Skeletal muscle tissue (tissue), 4 donors: ENCODE results near the gene KRTAP29-1. TPM values are rescaled to one million over a fixed set of nuclear protein-coding genes. Genes with fewer than 3 reads are reported as not detected.

Experiments
- H3K27ac ChIP-seq: one replicate; pipeline ENCODE4 v1.7.0; 2013; ENCODE audit warnings: mild to moderate bottlenecking, low read depth, low read length, inconsistent platforms
- H3K27me3 ChIP-seq, 3 donors: one replicate each; pipeline ENCODE4 v1.7.0; 2013; ENCODE audit warnings: low read length in 3 of 3; ENCODE audit not compliant: control insufficient read depth in 3 of 3, insufficient read depth in 3 of 3
- H3K36me3 ChIP-seq, 3 donors: one replicate each; pipeline ENCODE4 v1.7.0; 2013; ENCODE audit warnings: low read length in 3 of 3; ENCODE audit not compliant: control insufficient read depth in 3 of 3, insufficient read depth in 3 of 3
- H3K4me1 ChIP-seq, 3 donors: one replicate each; pipeline ENCODE4 v1.7.0; 2013; ENCODE audit warnings: low read length in 3 of 3, mild to moderate bottlenecking in 3 of 3; ENCODE audit not compliant: control insufficient read depth in 3 of 3, insufficient read depth in 3 of 3
- H3K4me3 ChIP-seq, 3 donors: one replicate each; pipeline ENCODE4 v1.7.0; 2013; ENCODE audit warnings: low read length in 3 of 3
- H3K9ac ChIP-seq, 3 donors: one replicate each; pipeline ENCODE4 v1.7.0; 2013; ENCODE audit warnings: low read length in 3 of 3, mild to moderate bottlenecking in 3 of 3, moderate library complexity in 2 of 3, low read depth in 1 of 3
- H3K9me3 ChIP-seq, 3 donors: one replicate each; pipeline ENCODE4 v1.7.0; 2013; ENCODE audit warnings: low read length in 3 of 3; ENCODE audit not compliant: control insufficient read depth in 3 of 3
- total RNA-seq: library from RNA; depleted of rRNA; stranded (reverse); fragments of >200 nt; gene quantifications from one replicate; pipeline ENCODE4 v1.2.3, GENCODE V29; 2014
- donor health status: Osteomylitis.

Gene KRTAP29-1
- total RNA-seq, 1 donor from 2014 or later, result not detected

GRCh38 chr17:41322094-41322902, 19.6 kb upstream of the KRTAP29-1 start:
- H3K4me1 ChIP-seq, result no peaks in the 10 kb centered on the region
- H3K36me3 ChIP-seq, result no peaks in the 10 kb centered on the region
- no peak overlapping the region for H3K4me3 ChIP-seq
- H3K27ac ChIP-seq, result no peak overlapping the region
- H3K27me3 ChIP-seq, result peaks cover 0 to under 1% (median 0%) of the 10 kb centered on the region in 3 donors
- H3K9ac ChIP-seq, result no peak overlapping the region
- peaks cover 0 to 3% (median 0%) of the 10 kb centered on the region in 3 donors for H3K9me3 ChIP-seq

DNA sequence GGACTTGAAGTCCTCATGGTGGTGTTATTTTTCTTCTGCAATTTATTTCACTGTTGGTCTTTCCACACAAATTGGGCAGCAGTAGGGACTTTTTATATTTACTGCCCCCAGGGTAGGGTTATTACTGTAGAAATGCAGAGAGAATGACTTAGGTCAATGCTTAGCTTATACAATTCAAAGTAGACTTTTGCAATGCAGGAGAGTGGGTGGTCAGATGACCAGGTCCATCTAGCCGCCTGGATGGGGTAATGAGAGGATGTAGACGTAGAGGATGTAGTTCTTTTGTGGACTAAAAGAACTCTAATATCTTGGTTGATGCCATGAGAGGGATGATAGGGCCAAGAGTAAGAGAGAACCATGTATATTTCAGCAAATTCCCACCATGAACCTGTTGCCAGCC, 15.6 kb upstream of the KRTAP29-1 start:
- H3K4me1 ChIP-seq, result no peaks in the 10 kb centered on the region
- H3K9me3 ChIP-seq, result peaks cover 0 to 3% (median 0%) of the 10 kb centered on the region in 3 donors
- peaks cover 4 to 12% (median 6%) of the 10 kb centered on the region in 3 donors for H3K27me3 ChIP-seq
- H3K4me3 ChIP-seq, result no peak overlapping the region
- no peak overlapping the region for H3K27ac ChIP-seq
- H3K9ac ChIP-seq, result no peak overlapping the region
- no peaks in the 10 kb centered on the region for H3K36me3 ChIP-seq

GRCh38 chr17:41315814-41316445, 13.3 kb upstream of the KRTAP29-1 start:
- Histone ChIP-seq H3K9ac (no peak overlapping the region), H3K27me3 (peaks cover 4 to 12% (median 10%) of the 10 kb centered on the region in 3 donors), H3K4me1 (no peaks in the 10 kb centered on the region), H3K4me3 (no peak overlapping the region), H3K36me3 (no peaks in the 10 kb centered on the region), H3K27ac (no peak overlapping the region), H3K9me3 (peaks cover 0 to 3% (median 0%) of the 10 kb centered on the region in 3 donors)

GRCh38 chr17:41315204-41315794, 12.6 kb upstream of the KRTAP29-1 start, which contains the start of gene KRTAP17-1:
TSS of gene KRTAP17-1 (minus strand) at chr17:41315710. CDS start at chr17:41315650, 60 bp downstream.
- Histone ChIP-seq H3K4me3 (no peak within 1 kb of the TSS), H3K9ac (no peak within 1 kb of the TSS), H3K36me3 (no peaks in the 10 kb centered on the region), H3K9me3 (peaks cover 0 to 3% (median 0%) of the 10 kb centered on the region in 3 donors), H3K27ac (no peak within 1 kb of the TSS), H3K4me1 (no peaks in the 10 kb centered on the region), H3K27me3 (peaks cover 4 to 12% (median 10%) of the 10 kb centered on the region in 3 donors)

- H3K4me1 ChIP-seq, result peaks cover 13 to 18% (median 16%) of the 10 kb centered on the region in 3 donors
- H3K36me3 ChIP-seq, result no peaks in the 10 kb centered on the region
- H3K27me3 ChIP-seq, result peaks cover 10 to 43% (median 27%) of the 10 kb centered on the region in 3 donors
- no peak overlapping the region for H3K27ac ChIP-seq
- no peak overlapping the region for H3K4me3 ChIP-seq
- H3K9me3 ChIP-seq, result no peaks in the 10 kb centered on the region
- no peak overlapping the region for H3K9ac ChIP-seq
Measured at GRCh38 chr17:41311111-41311510, 8.5 kb upstream of the KRTAP29-1 start.

GRCh38 chr17:41308918-41309359, 6.3 kb upstream of the KRTAP29-1 start, which contains the start of gene KRTAP16-1:
TSS of gene KRTAP16-1 (minus strand) at chr17:41309309. CDS start at chr17:41309253, 56 bp downstream.
- Histone ChIP-seq H3K36me3 (no peaks in the 10 kb centered on the region), H3K4me1 (peaks cover 13 to 18% (median 16%) of the 10 kb centered on the region in 3 donors), H3K27me3 (peaks cover 0 to 42% (median 33%) of the 10 kb centered on the region in 3 donors), H3K9me3 (no peaks in the 10 kb centered on the region), H3K9ac (no peak within 1 kb of the TSS), H3K4me3 (peak within 1 kb of the TSS; percentile 25 to 57 (median 45)), H3K27ac (no peak within 1 kb of the TSS)

DNA sequence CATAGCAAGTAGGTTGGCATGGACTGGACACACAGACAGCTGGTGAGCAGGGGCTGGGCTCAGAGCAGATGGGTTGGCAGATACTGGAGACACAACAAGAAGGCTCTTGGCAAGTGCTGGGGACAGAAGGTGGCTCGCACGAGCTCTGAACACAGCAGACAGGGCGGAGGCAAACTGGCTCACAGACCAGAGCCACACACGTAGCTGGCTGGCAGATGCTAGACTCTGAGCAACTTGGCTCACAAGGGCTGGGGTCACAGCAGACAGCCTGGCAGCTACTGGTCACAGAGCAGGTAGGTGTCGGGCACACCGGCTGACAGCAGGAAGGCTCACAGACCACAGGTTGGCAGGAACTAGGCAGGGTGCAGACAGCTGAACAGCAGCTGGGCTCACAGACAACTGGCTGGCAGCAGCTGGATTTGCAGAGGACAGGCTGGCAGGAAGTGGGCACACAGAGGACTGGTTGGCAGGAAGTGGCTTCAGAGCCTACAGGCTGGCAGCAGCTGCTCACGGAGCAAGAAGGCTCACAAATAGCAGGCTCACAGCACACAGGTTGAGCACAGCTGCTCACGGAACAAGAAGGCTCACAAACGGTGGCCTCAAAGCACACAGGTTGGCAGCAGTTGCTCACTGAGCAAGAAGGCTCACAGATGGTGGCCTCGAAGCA, 5.7 kb upstream of the KRTAP29-1 start:
- H3K4me3 ChIP-seq, result peak overlapping the region; percentile 25 to 57 (median 45)
- peaks cover 13 to 18% (median 16%) of the 10 kb centered on the region in 3 donors for H3K4me1 ChIP-seq
- H3K27me3 ChIP-seq, result peaks cover 0 to 45% (median 35%) of the 10 kb centered on the region in 3 donors
- H3K27ac ChIP-seq, result no peak overlapping the region
- no peak overlapping the region for H3K9ac ChIP-seq
- H3K9me3 ChIP-seq, result no peaks in the 10 kb centered on the region
- H3K36me3 ChIP-seq, result no peaks in the 10 kb centered on the region

GRCh38 chr17:41307647-41308046, 5.0 kb upstream of the KRTAP29-1 start:
- no peaks in the 10 kb centered on the region for H3K36me3 ChIP-seq
- H3K4me1 ChIP-seq, result peaks cover 13 to 18% (median 16%) of the 10 kb centered on the region in 3 donors
- no peak overlapping the region for H3K9ac ChIP-seq
- no peak overlapping the region for H3K4me3 ChIP-seq
- peaks cover 0 to 44% (median 35%) of the 10 kb centered on the region in 3 donors for H3K27me3 ChIP-seq
- peaks cover 0 to under 1% (median 0%) of the 10 kb centered on the region in 3 donors for H3K9me3 ChIP-seq
- H3K27ac ChIP-seq, result no peak overlapping the region

DNA sequence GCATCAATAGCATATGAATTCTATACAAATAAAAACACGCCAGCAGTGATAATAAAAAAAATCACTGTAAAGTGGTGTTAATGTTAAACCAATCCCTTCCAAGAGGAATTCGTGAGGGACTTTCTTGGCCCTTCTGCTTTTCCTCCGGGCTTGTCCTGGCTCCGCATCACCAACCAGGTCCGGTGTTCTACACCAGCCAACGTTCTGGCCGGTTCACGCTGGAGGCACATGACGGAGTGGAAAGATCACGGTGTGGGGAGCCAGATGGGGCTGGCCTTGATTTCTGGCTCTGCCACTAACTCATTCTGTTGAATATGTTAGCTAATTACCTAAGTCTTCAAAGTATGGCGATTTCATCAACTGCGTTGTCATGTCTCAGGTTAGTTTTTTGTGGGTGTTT, 1.4 kb upstream of the KRTAP29-1 start:
- H3K4me1 ChIP-seq, result peaks cover 13 to 15% (median 14%) of the 10 kb centered on the region in 3 donors
- H3K9ac ChIP-seq, result no peak overlapping the region
- no peak overlapping the region for H3K4me3 ChIP-seq
- H3K36me3 ChIP-seq, result no peaks in the 10 kb centered on the region
- peaks cover 0 to 53% (median 34%) of the 10 kb centered on the region in 3 donors for H3K27me3 ChIP-seq
- no peak overlapping the region for H3K27ac ChIP-seq
- H3K9me3 ChIP-seq, result peaks cover 0 to 2% (median 0%) of the 10 kb centered on the region in 3 donors
